K562 (cell line): ENCODE measurements around the gene HSD17B8. TPM values are rescaled to one million over a fixed set of nuclear protein-coding genes. Genes with fewer than 3 reads are reported as not detected.

Experiments
- CEBPZ ChIP-seq: fragments of 150-350 bp; IDR thresholded peaks from 2 replicates; pipeline ENCODE4 v1.6.1; 2014; ENCODE audit warnings: low read depth, mild to moderate bottlenecking, low read length, borderline replicate concordance
- EGR1 ChIP-seq: fragments of 450-650 bp; conservative IDR thresholded peaks from 2 replicates; pipeline ENCODE4 v1.6.1; 2017; ENCODE audit warnings: mild to moderate bottlenecking
- MTA1 ChIP-seq: fragments of 450-650 bp; IDR thresholded peaks from 2 replicates; pipeline ENCODE4 v1.6.1; 2017; ENCODE audit warnings: borderline replicate concordance
- NR2C1 ChIP-seq, 2 experiments: fragments of 450-650 bp; IDR thresholded peaks; 2 replicates each; pipeline ENCODE4 v1.6.1; 2017; ENCODE audit warnings: mild to moderate bottlenecking in 2 of 2, antibody characterized with exemption in 1 of 2, inconsistent platforms in 1 of 2, missing compliant biosample characterization in 1 of 2, missing genetic modification characterization in 1 of 2
- OTX1 ChIP-seq: fragments of 450-650 bp; formaldehyde crosslinking; IDR thresholded peaks from 2 replicates; pipeline ENCODE4 v1.4.0; 2022; ENCODE audit warnings: mild to moderate bottlenecking
- PHF8 ChIP-seq: fragments of 200-600 bp; sonication (generic); IDR thresholded peaks from 2 replicates; pipeline ENCODE4 v1.6.1; 2012; ENCODE audit warnings: mixed run types, mild to moderate bottlenecking, inconsistent platforms, low read length, moderate library complexity, borderline replicate concordance
- POLR2B ChIP-seq: fragments of 450-650 bp; IDR thresholded peaks from 2 replicates; pipeline ENCODE4 v1.6.1; 2018; ENCODE audit warnings: low read depth; ENCODE audit not compliant: partially characterized antibody
- RB1 ChIP-seq: fragments of 450-650 bp; IDR thresholded peaks from 2 replicates; pipeline ENCODE4 v1.6.1; 2017; ENCODE audit warnings: low read depth, mild to moderate bottlenecking
- SNIP1 ChIP-seq: fragments of 450-650 bp; IDR thresholded peaks from 2 replicates; pipeline ENCODE4 v1.7.1; 2017; ENCODE audit warnings: low read depth, mild to moderate bottlenecking
- ZBED1 ChIP-seq: IDR thresholded peaks from 2 replicates; pipeline ENCODE4 v1.6.1; 2014
- ZBTB33 ChIP-seq: sonication (generic); formaldehyde crosslinking; IDR thresholded peaks from 2 replicates; pipeline ENCODE4 v1.8.1; 2023; ENCODE audit warnings: mild to moderate bottlenecking, missing genetic modification reagents
- ZNF12 ChIP-seq: sonication (generic); formaldehyde crosslinking; IDR thresholded peaks from 2 replicates; pipeline ENCODE4 v1.4.0; 2020; ENCODE audit warnings: mild to moderate bottlenecking, missing genetic modification reagents
- ZNF217 ChIP-seq: sonication (generic); formaldehyde crosslinking; IDR thresholded peaks from 2 replicates; pipeline ENCODE4 v1.8.0; 2022; ENCODE audit warnings: mild to moderate bottlenecking, missing genetic modification reagents
- ZNF407 ChIP-seq: fragments of 450-650 bp; IDR thresholded peaks from 2 replicates; pipeline ENCODE4 v1.6.1; 2016; ENCODE audit warnings: low read depth
- polyA plus RNA-seq, 8 experiments: library from polyadenylated mRNA; depleted of rRNA in 4 of 8; stranded (reverse) in 5 of 8; unstranded in 3 of 8; fragments of >200 nt; fragmentation: Nextera tagmentation in 2 of 8; fragmentation: Illumina TruSeq in 1 of 8; extraction: Ambion mirVana in 2 of 8; extraction: Trizol in 1 of 8; gene quantifications; 2 replicates each; pipeline versions ENCODE4 v1.2.1 to v1.2.3, GENCODE V29; 2011 to 2014; ENCODE audit warnings: inconsistent platforms in 1 of 8, missing spikeins in 1 of 8
- total RNA-seq, 7 experiments: library from RNA; depleted of rRNA in 6 of 7; stranded (reverse); fragments of >200 nt in 6 of 7; fragmentation: Illumina TruSeq in 2 of 7; extraction: Trizol in 2 of 7; gene quantifications; 2 replicates each; pipeline versions ENCODE4 v1.2.1 to v1.2.3, GENCODE V29; 2011 to 2021; ENCODE audit warnings: low replicate concordance in 1 of 7

The HSD17B8 gene
- total and polyA plus RNA-seq, 9 of the 15 experiments (the other 6 are each of a cell fraction or from before 2014, with no cell fraction given) = 3.7 to 35.2 (median 14.2) TPM

GRCh38 chr6:33171016-33171879, 33.2 kb upstream of the HSD17B8 start (continued):
- no peak for TF ChIP-seq ZNF407
- no peak for TF ChIP-seq SNIP1
- TF ChIP-seq POLR2B = no peak
- TF ChIP-seq ZBTB33 (CRISPR knock-in tag) = no peak
- TF ChIP-seq ZBED1 = no peak
- TF ChIP-seq MTA1 = no peak
- no peak for TF ChIP-seq OTX1
- peak; percentile 66 for TF ChIP-seq NR2C1 (IDR thresholded peaks at IDR 0.05)
- peak; percentile 83 for TF ChIP-seq NR2C1 (tag; IDR thresholded peaks at IDR 0.05)
- TF ChIP-seq ZNF12 = no peak
- TF ChIP-seq PHF8 = no peak
- no peak for TF ChIP-seq CEBPZ
- TF ChIP-seq ZNF217 (CRISPR knock-in tag) = no peak
- no peak for TF ChIP-seq RB1
- TF ChIP-seq EGR1 = 0 out of 2 replicates have a peak, but pooled peaks have one; percentile 4
